Activated CD4-positive, CD25-positive, alpha-beta regulatory T cell treated with anti-CD3 and anti-CD28 coated beads, Interleukin-2, amount 50 U/mL, for 16 hours (primary cell): ENCODE measurements around the gene LY9.
"Not testable (repeated sequence)": the region's sequence is repeated elsewhere in the genome, so short reads cannot be mapped to it uniquely, and the experiment has no call there.

Experiments used
- DNase-seq: peaks from one replicate; pipeline ENCODE4 v3.0.0-alpha.2; 2020; ENCODE audit warnings: low read depth, low spot score

The LY9 gene

DNA sequence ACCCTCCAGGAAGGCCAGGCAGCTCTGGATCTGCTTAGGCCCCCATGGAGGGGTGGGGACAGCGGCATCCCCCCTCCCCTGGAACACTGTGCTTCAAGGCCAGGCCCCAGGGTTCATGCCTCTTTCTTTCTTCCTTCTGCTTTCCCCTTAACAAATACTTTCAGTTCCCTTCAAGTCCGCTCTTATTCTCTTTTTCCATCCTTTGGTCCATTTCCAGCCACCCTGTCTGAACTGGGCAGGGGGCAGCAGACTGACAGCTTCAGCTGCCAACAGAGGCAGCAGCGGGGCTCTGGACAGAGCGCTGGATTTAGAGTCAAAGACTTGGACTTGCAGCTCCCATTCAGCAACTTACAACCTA is 67.8 kb downstream of the LY9 start:
- DNase-seq: no peak

DNA sequence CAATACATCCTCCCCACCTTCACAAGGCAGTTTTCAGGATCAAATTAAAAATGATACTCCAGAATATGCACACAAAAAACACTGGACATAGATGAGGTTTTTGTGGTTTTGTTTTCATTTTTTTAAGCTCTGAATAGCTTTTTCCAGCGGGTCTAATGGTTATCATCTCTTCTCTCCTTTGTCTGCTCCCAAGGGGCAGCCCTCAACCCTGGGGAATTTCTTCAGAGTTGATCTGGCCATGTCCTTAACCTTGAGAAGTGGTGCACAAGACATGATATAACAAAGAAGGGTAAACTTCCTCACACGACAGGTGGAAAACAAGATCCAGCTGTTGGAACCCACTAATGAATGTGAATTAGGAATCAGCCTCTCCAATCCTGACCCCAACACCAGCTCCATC is 68.2 kb downstream of the LY9 start:
- DNase-seq: no peak

DNA sequence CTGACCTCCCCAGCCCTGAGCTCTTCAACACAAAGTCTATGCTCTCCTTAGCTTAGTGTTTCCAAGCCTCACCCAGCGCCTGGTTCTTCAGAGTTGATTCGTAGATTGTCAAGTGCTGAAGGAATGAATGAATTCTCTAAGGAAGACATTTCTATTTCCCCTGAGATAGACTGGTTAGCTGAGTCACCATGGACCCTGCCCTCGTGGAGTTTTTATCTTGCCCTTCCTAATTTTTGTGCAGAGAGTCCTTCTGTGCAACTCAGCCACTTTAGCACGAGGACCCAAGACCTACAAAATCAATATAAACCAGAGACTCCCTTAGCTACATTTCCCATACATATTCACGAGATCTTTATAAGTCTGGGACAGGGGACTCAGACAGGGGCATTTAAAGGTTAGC is 69.4 kb downstream of the LY9 start:
- DNase-seq: no peak

DNA sequence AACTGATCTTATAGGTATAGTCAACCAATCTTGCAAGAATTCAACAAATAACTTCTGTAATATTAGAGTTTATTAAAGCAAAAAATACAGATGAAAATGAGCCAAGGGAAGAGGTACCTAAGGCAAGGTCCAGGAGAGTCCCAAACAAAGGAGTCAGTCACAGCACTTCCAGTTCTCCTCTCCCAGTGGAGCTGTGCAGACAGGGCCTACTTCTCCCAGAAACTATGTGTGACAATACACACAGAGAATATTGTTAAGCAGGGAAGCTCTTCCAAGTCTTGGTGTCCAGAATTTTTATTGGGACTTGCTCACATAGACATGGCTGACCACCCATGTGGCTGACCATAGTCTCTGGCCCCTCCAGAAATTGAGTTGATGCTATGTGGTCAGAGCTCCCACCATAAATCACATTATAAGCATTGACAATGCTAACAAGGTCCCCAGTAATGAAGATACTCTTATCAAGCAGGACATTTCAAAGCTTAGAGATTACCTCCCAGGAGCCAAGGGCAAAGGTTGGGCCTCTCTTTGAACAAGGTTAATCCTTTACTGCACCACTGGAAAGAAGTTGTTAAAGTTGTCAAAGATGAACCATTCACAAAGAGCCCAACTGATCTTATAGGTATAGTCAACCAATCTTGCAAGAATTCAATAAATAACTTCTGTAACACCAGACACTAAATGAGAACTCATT is 70.2 kb downstream of the LY9 start:
- DNase-seq: no peak

DNA sequence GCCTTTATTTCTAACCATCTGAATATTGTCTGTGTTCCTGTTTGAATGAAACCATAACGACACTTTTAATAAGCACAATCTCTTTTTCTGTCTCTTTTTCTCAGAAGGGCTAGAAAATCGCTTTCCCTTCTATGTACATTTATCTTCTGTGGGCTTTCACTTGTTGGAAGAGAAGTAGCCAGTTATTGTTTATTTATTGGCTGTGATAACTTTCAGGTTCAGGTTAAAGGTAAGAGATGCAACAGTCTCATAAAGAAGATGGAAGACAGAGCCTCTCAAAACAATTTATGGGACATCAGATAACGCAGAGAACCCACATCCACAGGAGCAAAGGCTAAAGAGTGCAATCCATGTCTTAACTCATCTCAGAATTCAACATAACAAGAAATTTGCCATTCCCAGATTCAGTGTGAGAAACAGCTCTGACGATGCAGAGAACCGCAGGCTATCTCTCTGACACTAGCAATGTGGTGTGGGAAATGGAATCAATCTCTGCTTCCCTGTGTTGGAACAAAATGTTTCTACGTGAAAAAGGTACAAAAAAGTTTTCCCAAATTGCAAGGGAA is 70.8 kb downstream of the LY9 start:
- DNase-seq: no peak

DNA sequence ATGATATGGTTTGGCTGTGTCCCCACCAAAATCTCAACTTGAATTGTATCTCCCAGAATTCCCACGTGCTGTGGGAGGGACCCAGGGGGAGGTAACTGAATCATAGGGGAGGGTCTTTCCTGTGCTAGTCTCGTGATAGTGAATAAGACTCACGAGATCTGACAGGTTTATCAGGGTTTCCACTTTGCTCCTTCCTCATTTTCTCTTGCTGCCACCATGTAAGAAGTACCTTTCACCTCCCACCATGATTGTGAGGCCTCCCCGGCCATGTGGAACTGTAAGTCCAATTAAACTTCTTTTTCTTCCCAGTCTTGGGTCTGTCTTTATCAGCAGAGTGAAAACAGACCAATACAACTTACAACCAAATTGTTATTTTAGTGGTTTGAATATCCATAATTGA is 71.7 kb downstream of the LY9 start:
- not testable (repeated sequence) for DNase-seq

DNA sequence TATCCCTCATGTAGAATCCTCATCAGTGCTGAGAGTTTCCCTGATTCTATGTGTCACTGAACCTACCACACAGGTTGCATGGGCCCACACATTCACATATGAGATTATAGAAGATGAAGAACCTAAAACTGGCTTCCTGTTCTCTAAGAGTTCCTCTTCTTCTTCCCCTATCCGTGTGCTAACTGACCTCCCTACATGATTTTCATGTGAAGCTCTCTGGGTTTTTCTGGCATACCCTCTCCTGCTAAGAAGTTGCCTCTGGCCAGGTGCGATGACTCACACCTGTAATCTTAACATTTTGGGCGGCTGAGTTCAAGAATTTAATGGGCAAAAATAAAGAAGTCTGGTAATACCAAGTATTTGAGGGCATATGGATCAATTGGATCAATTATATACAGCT is 72.2 kb downstream of the LY9 start:
- DNase-seq: no peak

DNA sequence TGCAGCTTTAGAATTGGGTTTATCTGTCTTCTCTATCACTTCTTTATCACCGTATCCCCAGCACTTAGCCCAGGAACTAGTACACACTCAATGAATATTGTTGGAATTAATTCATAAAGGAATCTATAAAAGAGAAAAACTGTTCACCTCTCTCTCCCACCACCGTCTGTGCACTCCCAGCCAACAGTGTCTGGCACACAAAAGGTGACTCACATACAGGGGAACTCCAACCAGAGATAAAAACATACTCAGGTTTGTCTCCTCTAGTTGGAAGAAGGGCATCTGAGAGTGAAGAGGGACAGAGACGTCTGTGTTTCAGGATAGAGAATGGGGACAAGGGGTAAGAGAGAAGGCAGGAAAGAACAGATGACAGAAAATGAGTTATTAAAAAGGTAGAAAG is 79.0 kb downstream of the LY9 start:
- no peak for DNase-seq

DNA sequence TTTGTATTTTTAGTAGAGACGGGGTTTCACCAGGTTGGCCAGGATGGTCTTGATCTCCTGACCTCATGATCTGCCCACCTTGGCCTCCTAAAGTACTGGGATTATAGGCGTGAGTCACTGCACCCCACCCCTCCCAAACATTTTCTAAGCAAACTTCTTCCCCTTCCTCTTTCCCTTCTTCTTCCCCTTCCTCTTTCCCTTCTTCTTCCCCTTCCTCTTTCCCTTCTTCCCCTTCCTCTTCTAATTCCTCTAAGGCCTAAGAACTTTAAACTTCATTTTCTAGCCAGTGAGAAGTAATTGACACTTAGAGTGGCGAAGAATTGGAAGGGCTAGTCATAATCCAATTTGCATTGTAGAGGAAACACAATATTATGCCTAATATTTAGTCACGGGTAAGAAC is 79.6 kb downstream of the LY9 start:
- DNase-seq: not testable (repeated sequence)

DNA sequence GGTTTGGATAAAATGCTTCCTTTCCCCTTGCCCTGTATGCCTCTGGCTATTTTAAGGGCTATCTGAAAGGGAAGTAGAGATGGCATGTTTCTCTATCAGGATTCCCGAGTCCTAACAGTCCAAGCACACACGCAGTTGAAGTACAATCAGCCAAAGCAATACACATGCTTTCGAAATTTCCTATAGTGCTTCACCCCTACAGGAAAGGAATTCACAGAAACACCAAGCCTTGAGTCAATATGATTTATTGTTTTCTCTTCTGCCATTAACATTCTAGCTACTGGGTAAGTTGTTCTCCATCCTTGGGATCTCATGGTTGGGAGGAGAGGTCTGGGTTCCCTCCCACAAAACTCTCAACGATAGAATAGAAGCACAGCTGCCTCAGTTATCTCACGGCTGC is 80.3 kb downstream of the LY9 start:
- DNase-seq: no peak

DNA sequence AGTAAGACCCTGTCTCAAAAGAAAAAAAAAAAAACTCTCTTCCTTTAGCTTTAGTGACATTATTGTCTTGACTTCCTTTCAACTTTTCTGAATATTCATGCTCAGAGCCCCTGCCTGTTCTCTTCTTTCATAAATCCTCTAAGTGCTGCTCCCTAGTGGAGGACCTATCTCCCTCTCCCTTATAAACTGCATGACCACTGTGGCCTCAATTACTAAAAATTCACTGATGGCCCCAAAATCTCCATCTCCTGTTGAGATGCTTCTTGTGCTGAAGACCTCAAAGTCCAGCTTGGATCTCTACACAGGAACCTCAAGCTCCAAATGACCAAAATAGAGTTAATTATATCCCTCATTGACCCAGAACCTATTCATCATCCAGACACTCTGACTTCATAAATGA is 81.2 kb downstream of the LY9 start:
- DNase-seq: no peak
